Right renal pelvis (tissue), 4 donors: ENCODE data around the gene SCAANT1. TPM values are rescaled to one million over a fixed set of nuclear protein-coding genes. Genes with fewer than 3 reads are reported as not detected.
A peak's percentile ranks its signal among the peaks of the same experiment; 100 is the strongest.

Source experiments
- DNase-seq, 4 donors: peaks; one replicate each; pipeline ENCODE4 v3.0.0-alpha.2; 2013; ENCODE audit warnings: low read depth in 4 of 4, low spot score in 3 of 4, missing footprints in 1 of 4
- polyA plus RNA-seq, 4 donors: library from polyadenylated mRNA; unstranded; fragments of 120-200 nt; gene quantifications; one replicate each; pipeline ENCODE4 v1.2.1, GENCODE V29; 2013; ENCODE audit not compliant: insufficient read length in 4 of 4

The SCAANT1 gene
- polyA plus RNA-seq, 4 donors, result 0.53 to 0.90 (median 0.74) TPM; not detected in 1

DNA sequence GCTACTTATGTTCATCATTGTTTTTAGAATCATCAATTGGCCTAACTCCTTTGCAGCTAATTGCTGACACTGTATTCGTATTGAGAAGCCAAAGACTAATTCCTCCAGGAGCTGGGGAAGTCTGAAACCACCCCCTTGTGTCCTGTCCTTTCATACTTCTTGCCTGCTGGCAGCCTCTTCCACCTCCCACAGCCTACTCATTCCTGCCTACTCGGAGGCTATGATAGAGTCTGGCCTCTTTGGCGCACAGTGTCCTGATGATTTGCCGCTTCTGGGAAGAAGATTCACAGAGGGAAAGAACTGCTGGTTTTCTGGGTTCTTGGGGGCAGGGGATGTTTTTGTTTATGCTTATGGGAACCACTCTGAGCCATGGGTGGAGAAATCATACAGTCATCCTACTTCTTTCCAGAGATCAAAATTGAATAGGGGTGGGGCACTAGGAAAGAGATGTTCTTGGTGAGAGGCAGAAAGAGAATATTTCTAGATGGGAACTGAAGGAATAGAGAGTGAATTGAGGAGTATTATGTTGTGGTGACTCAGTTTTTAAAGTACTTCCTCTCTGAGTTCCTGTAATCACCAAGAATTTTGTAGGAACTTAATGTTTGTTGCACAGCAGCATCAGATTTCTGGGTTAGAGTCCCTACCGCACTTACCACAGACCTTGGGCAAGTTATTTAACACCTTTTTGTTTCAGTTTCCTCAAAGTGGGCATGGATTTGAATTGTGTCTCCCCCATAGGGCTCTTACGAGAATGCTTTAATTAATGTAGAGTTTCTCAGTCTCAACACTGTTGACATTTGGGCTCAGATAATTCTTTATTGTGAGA is 22.1 kb upstream of the SCAANT1 start:
- DNase-seq, result no peak

DNA sequence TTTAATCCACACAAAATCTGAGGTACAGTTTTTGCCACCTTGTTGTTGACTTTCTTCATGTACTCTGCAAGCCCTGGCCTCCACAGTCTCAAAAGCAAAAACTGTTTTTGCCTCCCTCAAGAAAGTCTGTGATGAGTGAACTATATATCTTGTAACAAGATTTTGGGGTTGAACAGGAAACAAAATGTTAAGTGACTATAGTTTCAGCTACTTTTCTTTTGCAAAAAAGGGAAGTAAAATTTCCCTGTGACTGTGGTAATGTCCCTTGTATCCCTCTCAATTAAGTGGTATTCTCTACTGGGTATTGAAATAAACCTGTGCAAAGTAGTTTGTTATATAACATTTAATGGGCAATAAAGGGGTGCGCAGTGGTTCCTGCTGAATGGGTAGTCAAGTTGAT is 21.3 kb upstream of the SCAANT1 start:
- DNase-seq, result no peak

DNA sequence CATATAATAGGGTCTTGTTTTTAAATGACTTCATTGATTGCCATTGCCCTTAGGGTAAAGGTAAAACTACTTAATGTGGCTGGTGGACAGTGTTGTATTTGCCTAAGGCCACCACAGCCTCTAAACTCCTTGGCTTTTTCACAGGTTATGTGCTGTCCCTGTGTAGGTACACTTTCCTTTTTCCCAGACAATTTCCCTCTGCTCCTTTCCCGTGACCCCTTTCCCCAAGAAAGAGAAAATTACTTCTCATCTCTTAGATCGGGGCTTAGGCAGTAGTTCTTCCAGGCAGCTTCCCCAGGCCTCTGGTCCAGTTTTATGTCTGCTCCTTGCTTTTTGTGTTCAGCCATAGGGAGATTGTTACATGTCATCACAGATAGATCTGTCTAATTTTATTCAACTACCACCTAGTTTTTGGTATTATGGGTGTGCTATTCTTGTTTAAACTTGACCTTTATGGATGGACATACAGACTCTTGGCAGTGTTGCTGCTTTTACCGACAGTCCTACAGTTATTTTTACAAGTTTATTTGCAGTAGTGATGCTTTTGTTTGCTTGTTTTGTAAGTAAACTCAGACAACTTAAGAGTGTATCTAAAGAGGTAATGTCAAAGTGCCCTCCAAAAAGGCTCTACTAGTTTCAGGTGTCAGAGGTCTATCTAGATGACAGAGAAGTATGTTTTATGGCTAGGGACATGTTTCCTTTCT is 20.5 kb upstream of the SCAANT1 start:
- no peak for DNase-seq

DNA sequence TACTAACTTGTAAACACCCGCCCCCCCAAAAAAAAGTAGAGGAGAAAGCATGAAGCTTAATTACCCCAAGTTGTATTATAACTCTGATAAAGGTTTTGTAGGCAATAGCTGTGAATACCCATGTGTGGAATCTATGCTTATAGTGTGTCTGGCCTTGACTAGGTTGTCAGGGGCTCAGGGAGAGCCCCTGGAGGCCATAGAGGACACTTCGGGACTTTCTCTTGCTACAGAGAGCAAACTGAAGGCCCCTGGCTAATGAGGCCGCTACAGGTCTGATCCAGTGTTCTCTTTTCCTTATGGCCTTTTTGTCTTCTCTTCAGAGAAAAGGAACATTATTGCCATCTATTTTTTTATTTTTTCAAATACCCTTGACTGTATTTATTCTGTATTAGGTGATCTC is 19.1 kb upstream of the SCAANT1 start:
- no peak for DNase-seq

DNA sequence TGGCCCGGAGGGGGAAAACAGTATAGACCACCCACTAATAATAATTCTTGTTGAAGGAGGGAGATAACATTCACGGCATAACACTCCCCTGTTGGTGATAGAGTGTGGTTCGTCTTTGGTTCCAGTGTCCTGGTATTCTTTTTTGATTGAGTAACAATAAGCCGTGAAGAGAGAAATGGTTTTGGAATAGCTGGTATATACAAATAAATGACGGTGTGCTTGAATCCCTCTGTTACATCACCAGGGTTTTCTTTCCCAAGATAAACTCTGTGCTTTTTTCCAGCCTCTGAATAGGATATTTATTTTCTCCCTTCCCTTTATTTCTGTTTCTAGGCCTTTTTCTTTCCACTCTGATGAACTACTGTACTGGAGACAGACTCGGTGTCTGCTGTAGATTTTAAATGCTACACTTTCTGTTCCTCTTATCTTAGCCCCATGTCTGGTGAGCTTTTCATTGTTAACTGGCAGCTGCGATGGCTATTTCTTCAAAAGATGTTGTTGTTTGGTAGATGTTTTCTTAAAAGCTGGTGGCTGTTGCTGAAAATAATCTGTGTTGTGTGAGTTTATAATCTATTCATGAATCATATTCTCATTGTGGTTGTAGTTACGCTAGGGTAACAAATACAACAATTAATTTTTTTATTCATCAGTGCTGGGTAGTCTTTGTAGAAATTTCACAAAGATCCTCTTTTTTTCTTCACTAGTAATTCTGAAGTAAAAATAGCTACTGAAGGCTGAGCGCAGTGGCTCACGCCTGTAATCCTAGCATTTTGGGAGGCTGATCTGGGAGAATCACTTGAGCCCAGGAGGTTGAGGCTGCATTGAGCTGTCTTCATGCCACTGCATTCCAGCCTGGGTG is 15.5 kb upstream of the SCAANT1 start:
- DNase-seq, result no peak

DNA sequence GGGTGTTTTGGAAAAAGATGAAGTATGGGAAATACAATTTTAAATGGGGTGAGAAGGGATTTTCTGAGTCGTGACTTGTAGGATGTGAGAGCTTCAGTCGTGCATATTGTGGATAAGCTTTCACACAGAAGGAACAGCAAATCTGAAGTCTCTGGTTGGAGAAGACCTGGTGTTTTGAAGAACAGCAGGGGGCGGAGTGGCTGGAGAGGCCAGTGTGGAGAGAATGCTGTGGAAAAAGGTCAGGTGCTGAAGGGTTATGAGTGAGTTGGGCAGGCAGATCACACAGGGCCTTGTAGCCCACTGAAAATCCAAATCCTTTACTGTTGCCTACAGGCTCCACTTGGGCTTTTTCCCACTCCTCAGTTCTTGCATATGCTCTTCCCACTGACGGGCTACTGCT is 14.1 kb upstream of the SCAANT1 start:
- no peak for DNase-seq

DNA sequence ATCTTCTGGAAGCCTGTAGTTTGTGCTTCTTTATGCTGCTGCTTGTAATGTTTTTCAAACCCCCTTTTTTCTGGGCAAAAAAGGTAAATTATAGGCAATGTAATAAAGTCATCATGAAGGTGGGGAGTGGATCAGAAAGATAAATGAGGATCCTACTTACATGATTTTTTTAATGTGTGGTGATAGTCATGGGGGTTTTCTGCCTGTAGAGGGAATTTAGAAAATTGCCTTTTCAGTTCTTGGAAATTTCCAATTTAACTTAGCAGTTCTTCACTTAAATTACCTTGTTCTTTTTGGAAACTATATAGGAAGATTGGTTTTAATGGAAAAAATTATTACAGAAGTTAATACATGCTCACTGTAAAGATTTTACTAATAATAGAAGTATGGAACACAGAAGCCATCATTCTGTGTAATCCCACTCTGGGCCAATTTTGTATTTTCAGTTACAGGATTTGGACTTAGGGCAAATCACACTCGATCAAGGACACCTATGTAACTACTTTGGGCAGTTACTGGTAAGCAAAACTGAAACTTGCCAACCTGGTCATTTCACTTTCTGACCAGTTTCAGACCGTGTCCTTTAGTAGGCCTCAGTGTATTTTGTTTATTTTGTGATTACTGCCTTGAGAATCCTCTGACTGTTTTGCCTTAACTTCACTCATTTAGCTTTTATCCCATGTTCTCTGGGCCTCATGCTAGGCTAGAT is 10.5 kb upstream of the SCAANT1 start:
- no peak for DNase-seq

DNA sequence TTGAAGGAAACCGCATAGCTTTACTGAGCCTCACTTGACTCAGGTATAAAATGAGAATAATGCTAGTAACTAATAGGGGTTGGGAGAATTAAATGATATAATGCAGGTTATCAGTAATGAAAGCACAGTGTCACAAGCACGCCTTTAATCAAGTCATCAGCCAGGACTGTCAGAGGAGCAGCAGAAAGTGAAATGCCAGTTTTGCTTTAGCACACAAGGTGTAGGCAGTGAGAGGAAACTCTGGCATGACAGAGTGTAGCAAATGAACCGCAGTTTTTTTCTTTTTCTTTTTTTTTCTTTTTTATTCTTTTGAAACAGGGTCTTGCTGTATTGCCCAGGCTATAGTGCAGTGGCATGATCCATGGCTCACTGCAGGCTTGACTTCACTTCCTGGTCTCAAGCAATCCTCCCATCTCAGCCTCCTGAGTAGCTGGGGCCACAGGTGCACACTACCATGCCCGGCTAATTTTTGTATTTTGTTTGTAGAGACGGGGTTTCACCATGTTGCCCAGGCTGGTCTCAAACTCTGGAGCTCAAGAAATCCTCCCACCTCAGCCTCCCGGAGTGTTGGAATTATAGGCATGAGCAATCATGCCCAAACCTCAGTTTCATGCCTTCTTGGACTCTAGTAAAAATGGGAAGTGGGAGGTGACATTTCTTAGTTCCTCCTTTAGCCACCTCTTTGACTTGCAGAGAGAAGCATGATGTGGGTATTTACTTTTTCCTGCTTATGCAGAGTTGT is 9.7 kb upstream of the SCAANT1 start:
- DNase-seq, result no peak

DNA sequence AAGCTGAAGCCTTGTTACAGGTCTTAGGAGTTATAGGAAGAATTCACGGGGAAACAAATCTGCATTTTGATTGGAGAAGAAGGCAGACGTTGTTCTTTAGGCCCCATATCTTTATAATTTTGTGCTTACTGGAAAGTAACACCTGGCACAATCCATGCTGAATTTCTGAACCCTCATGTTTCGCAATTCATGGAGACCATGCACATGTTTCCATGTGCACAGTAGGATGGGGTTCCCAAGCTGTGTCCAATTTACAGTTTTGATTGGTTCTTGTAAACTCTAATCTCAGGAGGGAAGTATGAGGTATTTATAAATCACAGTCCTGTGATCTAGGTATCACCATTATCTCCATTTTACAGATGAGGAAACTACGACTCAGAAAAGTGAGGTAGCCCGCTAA is 7.8 kb upstream of the SCAANT1 start:
- no peak for DNase-seq

DNA sequence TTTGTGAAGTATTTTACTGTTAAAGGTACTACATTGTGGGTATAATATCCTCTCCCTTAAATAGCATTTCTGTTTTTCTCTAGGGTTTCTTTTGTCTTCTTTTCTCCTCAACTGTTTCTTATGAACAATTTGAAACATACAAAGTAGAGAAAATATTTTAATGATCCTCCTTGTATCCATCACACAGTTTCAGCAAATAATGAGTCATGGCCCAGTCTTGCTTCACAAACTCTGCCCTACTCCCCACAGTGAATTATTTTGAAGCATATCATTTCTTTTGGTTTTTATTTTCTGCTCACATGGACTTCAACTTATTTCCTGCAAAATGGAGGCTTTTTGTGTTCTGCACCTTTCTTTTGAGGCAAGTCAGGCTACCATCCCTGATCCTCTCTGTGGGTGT is 6.1 kb upstream of the SCAANT1 start:
- DNase-seq, result no peak

DNA sequence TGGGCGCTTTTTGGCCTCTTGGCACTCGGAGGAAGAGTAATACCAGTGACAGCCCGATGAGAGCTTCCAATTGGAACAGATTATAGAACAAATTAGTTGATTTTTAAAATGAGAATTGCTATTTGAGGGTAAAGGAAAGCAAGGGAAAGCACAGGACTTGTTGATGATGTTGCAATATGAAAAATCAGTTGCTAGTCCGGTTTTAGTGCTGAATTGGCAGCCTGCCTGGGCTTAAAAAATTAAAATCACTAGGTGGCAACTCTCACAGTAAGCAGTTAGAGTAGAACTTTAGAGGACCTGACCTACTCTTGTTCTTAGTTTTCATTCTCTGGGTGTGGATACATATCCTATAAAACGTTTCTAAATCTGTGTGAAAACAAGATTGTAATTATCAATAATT is 2.1 kb upstream of the SCAANT1 start:
- DNase-seq, result no peak

DNA sequence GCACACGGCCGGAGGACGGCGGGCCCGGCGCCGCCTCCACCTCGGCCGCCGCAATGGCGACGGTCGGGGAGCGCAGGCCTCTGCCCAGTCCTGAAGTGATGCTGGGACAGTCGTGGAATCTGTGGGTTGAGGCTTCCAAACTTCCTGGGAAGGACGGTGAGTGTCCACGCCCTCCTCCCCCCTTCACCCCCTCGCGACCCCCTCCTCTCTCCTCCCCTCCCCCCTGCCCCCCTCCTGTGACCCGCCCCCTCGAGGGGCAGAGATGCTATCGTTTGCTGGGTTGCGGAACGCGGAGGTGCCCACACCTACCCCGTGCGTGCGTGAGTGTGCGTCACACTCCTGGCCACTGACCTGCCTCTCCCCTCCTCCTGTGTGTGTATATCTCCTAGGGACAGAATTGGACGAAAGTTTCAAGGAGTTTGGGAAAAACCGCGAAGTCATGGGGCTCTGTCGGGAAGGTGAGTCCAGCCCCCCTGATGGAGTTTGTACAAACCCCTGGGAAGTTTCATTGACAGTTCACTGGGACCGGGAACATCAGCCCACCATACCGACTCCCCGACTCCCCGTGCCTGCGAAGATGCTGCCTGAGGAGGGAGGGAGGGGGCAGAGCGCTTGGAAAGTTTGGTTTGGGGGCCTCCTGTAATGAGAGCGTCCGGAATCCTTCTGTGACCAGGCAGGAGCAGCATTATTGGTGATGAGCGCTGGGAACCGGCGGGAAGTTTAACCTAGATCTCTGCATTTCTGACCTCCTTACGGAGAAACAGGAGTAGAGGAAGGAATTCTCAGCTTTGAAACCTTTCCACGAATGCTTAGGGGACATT is 795 bp upstream of the SCAANT1 start:
- DNase-seq, result peak in 2 of 4 donors; percentile 41

DNA sequence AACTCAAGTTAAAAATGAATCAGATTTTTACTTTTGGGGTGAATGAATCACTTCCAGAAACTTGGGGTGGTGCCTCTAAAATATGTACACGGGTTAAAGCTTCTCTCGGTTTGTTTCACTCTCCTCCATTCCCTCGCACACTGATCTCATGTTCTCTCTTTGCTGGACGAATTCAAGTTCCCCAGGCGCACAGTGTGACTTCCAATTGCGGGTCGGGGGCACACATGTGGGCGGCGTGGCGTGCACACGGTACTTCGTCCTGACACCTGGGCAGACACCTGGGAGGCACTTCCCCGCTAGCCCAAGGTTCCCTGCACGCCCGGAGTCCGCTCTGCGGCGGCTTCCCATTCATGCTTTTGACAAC is 692 bp downstream of the SCAANT1 start:
- DNase-seq, result no peak

DNA sequence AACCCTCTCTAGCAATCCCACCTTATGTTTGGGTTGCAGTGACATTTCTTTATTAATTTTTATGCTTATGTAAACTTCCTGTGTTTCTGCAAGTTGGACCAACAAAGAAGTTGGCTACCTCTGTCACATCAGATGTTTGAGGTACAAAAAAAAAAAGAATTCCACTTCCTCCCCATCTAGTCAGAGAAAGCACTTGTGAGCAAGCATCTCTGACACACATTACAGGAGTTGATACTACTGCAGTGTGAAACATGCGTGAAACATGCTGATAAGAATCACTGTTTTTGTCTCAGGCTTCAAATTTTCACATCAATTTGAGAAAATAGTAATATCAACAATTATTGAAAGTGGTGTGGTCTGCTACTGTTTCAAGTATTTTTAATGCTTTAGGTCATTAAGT is 1.3 kb downstream of the SCAANT1 start:
- DNase-seq, result no peak

DNA sequence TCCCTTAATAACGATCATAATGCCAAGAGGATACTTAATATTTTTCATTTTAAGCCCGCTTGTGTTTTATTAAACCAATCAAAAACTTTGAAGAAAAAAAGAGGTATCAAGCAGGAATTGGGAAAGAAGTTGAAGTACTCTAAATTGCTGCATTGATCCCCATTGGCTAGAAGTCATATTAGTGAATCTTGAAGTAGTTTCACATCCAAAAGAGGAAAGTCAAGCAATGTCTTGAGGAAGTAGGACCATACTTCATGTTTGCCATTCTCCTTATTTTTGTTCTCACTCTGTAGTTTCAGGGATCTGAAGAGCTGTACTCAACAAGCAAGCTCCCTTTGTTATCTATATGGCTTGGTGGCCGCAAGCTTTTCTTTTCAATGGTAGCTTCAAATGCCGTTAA is 2.2 kb downstream of the SCAANT1 start:
- no peak for DNase-seq

DNA sequence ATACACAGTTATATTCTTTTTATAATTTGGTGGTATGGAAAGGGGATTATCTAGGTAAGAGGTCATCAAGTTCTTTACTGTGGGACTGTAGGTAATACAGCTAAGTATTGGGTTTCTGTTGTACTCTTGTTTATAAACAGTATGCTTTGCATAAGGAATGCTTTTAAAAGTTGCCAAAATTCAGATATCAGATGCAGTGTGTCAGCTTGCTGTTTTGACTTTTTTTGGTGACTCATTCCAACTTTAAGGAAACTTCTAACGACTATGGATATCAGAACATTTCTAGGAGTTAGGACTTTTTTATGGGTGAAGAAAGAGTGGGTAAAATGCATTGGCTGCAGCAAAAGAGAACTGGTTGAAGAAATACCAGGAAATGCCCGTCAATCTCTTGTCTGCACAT is 2.8 kb downstream of the SCAANT1 start:
- no peak for DNase-seq

DNA sequence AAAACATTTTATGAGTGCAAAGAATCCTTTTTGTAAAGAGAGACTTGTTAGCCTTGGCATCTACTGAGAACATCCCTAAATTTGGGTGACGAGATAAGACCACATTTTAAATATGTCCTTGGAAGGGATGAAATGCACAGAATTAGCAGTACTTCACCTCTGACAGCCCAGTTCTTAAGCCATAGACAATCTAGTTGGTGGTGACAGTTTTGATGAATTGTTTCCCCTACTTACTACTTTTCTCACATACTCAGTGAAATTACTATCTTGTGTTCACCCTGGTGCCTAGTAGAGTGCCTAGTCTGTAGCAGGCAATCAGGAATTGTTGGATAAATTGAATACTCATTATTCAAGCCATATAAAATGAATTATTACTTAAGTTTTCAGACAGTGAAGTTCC is 3.4 kb downstream of the SCAANT1 start:
- no peak for DNase-seq

DNA sequence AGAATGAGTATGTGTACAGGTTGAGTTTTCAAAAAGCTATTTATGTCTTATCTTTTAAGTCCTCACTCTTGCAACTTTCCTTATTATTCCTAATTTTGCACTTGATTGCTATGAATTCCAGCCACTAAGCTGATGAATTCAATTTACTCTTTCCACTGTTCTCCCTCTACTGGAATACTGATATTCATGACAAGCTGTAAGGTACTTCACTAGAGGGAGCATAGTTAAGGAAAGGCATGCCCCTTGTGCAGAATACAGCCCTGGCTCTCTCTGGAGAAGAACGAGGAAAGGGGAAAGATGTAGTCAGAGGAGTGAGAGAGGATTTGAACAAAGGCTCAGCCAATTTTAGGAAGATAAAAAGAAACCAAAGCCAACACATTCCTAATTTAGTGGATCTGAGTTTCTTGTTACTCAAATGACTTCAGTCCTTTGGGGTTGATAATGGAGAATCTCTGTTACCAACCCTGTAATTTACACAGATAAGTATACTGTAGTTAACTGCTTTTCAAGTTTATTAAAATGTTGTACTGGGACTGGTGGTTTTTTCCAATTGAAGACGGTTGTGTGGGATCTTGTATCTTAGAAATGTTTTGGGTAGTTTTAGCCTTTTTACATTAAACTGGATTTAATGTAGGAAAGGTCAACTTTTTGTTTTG is 4.0 kb downstream of the SCAANT1 start:
- no peak for DNase-seq
